Fibroblast of peridontal ligament (primary cell): Measurements from ENCODE around the gene GPC6.

Experiments
- DNase-seq: peaks from one replicate; pipeline ENCODE4 v3.0.0-alpha.2; 2010; ENCODE audit errors: extremely low read depth

Gene GPC6

DNA sequence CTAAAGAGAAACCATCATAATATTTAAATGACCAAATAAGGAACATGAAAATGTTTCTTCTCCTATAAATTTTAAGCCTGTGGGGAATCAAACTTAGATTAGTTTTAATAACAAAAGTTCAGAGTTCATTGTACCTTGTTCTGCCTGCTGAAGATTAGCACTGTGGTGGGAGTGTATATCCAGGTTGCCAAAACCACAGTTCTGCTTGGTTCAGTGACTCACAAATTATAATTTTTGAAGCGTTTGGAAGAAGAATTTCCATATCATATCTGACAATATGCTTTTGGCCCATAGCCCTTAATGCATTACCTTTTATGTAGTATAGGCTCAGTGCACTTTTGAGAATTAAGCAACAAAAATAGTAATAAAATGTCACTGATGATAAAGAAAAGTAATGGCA lies 545.2 kb downstream of the GPC6 start:
- peak; percentile 13 for DNase-seq

DNA sequence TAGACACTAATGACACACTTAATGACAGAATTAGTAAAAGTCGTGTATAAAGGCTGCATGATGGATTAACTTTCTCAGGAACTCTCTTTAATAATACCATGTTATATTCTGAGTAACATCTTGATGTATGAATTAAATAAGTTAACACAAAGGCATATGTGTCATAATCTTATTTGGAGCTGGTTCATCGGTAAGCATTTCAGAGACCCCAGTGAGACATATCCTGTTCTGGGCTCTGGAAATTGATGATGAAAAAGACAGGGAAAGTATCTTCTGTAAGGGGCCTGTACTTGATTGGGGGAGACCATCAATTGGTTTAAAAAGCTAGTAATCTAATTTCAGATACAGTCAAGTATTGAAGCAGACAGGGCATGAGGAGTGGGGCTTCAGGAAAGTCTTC lies 547.9 kb downstream of the GPC6 start:
- no peak for DNase-seq

DNA sequence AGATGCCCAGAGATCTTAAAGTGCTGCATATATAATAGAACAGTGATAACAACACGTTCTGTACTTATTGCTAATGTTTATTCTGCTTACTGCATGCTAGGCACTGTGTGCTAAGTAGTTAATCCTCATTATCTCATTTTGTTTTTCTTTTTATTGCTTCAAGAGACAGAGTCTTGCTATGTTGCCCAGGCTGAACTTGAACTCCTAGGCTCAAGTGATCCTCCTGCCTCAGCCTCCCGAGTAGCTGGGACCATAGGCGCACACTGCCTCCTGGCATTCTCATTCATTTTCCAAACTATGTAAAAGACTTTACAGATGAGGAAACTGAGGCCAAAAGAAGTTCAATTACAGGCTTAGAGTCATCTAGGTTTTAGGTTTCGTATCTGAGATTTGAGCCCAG lies 548.4 kb downstream of the GPC6 start:
- DNase-seq, result no peak

DNA sequence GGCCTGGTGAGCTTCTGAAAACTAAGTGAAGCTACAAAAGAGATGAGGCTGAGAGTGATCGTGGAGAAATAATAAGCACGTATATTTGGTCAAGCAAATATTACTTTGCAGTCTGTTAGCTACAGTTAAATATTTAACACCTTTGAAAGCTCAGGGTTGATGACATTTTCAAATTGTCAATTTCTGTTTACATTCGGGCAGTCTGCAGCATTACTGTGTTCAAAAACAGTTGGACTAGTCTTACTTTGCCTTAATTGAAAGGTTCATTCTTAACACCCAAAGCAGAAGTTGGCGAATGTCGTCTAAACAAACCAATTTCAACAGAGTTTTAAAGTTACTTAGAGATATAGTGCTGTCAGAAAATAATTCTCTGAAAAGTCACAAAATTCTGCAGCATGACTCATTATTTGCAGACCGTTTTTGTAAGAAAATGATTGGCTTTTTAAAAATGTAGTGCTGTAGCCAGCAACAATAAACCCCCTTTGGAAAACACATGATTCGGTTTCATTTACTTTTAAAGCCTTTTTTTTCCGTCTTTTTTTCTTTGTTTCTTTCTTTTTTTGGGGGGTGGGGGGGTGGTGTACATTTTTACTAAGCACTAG lies 549.0 kb downstream of the GPC6 start:
- DNase-seq, result peak; percentile 86

DNA sequence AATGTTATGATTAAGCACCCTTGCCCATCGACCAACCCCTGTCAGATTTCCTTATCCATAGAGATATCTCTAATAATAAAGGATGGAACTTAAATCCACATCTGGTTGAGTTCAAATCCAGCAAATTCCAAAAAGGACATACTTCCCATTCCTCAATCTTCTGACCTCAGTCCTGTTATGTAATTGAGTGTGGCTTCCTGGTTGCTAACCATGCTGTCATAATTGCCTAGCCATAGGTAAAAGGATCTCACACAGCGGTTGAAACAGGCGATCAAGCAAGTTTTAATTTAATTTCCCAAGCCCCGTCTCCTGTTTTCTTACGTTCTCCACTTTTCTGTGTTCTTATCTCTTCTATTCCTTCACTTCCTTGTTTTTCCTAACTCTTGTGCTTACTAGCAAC lies 550.3 kb downstream of the GPC6 start:
- peak; percentile 75 for DNase-seq

DNA sequence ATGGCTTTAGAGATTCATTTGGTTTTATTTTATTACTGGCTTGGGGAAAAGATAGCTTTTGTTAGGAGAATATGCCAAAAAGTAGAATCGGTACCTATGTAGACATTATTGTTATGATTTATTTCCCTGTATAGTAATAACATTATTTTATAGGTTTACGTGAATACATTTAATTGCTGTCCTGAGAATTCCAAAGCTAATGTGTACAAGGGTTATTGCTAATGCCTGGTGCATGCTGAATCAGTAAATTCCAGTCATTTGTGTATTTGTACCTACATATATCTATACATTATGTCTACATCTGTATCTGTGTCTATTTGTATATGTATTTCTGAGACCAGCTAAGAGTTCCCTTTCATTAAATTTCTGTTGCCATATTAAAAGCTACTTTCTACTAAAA lies 550.9 kb downstream of the GPC6 start:
- no peak for DNase-seq

DNA sequence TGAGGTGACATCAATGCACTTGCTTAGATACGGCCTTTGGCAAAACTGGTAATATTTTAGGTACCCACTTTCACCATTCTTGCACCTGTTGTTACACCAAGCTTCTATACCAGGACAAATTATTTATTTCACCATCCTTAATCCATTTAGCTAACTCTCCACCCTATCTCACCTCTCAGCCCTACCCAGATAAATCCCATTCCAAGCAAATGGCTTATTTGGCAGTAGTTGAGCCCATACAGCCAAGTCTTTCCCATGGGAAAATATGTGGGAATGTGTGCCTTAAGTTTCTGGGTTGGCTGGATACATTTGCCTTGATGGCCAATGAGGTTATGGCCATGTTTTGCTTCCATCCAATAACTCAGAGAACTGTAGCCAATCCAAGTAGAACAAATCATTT lies 551.9 kb downstream of the GPC6 start:
- no peak for DNase-seq

DNA sequence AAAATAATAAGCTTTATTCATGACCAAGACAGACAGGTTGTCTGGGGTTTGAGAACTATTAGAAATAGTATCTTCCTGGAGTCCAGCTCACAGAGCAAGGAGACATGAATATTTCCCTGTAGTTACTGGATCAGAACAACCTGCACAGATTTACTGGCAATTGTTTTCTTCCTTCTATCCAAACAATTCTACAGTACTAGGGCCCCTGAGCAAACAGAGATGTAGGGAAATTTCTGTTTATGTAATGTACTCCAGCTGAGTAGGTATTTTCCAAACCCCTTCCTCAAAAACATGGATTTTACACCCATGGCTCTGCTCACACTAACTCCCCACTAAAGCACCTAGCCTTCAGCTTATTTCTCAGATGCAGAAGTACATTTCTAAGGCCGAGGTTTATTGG lies 557.6 kb downstream of the GPC6 start:
- no peak for DNase-seq

DNA sequence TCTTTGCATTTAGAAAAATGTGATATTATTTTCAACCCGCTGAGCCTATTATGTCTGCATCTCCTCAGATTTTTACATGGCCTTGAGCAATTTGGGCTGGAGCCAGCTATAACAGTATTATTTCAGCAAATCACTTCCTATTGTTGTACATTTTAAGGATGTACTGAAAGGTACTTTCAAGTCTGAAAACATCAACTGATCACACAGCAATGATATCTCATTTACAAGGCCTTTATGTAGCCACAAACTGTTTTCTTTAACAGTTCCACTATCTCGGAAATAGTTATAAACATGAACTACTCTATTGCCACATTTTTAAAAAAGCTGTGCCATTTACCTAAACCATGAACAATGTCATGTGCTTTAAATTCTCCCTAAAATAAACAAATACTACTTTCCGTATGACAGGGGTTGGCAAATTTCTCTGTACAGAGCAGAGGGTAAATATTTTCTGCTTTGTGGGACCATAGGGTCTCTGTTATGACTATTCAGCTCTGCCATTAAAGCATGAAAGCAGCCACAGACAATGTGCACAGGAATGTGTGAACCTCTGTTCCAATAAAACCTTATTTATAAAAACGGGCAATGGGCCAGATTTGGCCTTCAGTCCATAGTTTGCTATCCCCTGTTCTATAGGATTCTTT lies 560.4 kb downstream of the GPC6 start:
- no peak for DNase-seq

DNA sequence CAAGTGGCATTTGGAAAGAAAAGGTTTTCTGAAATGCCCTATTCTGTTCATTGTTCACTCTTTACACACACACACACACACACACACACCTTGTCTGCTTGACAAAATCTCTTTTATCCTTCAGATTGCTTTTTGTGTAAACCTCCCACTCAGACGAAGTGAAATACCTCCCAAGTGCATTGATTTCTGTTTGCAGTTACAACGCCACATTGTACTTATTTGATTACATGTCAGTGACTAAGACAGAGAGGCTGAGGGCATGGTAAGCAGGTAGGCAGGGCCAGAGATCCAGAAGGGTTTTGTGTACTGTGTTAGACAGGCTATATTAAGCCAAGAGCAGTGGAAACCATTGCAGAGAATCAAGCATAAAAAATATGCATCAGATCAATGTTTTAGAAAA lies 561.8 kb downstream of the GPC6 start:
- no peak for DNase-seq

DNA sequence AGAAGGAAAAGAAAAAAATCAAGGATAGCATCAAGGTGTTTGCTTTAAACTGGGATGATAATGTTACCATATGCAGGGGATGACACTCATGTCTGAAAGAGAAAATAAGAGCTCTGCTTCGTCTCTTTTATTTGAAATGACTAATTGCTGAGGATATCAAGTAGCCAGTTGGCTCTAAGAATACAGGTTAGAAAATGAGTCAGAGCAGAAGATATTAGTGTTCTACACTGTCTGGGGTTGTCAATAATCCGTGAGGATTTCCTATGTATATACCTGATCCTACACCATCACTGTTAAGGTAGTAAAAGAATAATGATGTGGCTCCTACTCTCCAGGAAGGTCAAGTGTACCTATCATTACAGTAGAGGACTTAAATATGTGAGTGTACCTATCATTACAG lies 562.5 kb downstream of the GPC6 start:
- no peak for DNase-seq

DNA sequence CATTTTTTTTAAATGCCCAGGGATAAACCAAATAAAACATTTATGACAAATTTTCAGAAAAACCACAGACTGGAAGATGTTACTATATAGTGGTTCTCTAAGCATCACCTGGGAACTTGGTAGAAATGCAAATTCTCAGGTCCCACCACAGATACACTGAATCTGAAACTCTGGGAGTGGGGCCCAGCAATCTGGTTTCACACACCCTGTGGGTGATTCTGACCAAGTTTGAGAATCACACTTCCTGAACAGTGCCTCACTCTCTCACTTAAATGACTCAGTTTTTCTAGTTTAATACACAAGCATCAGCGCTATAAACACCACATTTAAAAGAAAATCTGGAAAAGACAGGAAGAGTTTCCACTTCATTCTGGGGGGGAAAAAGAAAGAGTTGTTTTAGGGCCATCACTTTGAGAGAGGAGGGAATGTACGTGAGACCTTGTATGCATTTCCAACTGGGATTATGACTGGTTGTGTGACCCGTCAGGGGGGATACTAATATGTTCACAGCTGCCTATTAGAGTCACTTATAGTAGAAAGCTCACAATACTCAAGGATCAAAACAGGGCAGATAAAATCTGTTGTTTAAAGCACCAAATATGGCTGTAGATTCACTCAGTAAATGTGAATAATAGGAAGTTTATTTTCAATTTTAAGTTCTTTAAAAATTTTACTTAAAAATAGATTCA lies 567.7 kb downstream of the GPC6 start:
- no peak for DNase-seq

DNA sequence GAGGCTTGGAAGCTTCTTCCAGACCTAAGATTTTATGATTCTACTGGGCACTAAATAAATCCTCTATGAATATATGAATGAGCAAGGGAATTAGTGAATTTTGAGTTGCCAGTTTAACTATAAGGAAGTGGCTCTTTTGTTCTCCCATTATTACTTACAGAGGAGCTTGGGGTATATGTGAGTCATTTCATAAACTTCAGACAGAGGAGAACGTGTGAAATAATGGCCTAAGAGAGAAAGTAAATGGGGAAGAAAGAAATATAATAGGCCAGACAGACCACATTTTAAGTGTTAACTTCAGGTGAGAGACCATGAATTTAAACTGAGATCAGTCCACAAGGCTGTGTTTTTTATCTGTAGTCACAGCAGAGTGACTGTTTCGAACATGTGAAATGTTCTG lies 570.9 kb downstream of the GPC6 start:
- no peak for DNase-seq

DNA sequence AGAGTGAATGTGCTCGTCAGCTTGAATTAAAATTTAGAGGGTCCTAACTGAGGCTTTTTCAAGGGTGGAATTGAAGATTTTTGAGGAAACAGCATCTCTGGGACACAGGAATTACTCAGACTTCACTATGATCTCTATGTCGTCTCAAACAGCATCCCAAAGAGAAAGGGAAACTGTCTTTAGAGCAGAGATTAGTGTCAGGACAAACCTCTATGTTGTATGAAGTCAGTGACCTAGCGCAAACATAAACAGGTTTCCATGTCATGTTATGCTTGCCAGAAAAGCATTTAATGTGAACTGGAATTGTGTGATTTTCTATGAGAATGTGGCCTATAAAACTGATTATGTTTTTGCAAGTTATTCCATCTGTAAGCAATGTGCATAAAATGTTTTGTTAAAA lies 573.7 kb downstream of the GPC6 start:
- peak; percentile 20 for DNase-seq

DNA sequence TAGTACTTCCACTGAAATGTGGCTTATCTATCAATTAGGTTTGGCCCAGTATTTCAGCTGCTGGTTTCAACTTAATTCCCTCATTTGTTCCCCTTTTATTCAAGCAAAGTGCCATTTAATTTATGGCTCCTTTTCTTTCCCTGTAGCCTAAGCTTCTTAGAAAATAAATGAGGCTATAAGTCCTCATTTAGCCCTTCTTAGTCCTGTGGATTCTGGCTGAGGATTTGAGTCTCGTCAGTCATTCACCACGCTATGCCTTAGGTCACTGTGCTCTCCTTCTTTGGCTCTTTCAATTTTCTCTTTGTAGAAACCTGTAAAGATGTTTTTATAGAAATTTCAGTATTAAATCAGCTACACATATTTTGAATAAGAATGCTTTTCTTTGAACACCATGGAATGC lies 579.1 kb downstream of the GPC6 start:
- no peak for DNase-seq

DNA sequence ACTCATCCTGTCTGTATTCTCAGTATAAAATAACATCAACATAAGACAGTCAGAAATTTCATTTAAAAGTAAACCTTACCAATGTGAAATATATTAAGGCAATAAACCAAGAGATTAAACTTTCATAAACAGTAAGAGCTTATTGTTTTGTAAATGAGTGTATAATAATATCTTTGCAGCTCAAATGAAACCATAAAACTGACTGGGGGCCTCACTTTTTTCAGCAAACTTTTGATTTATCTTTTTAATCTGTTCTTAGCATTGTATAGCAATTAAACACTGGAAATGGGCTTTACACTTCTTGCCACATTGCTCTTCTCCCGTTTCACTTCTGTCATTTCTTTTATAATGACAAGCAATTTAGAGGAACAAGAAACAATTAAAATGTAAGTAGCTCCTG lies 580.3 kb downstream of the GPC6 start:
- DNase-seq, result no peak

DNA sequence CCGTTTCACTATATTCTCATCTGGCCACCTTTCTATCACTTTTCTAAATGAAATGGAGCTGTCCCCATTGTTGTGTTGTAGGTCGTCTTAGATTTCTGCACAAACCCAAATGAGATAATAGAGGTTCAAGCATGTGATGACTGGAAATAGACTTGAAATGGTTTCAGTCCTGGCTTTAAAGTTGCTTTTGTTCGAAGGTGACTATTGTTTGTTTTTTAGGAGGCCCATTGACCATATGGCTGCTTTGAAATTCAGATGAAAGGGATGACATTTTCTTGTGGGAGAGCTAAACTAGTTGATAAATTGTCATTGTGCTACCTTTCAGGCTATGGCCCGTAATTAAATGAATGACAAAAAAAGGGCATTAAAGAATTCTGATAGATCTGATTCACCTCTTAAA lies 583.7 kb downstream of the GPC6 start:
- no peak for DNase-seq

DNA sequence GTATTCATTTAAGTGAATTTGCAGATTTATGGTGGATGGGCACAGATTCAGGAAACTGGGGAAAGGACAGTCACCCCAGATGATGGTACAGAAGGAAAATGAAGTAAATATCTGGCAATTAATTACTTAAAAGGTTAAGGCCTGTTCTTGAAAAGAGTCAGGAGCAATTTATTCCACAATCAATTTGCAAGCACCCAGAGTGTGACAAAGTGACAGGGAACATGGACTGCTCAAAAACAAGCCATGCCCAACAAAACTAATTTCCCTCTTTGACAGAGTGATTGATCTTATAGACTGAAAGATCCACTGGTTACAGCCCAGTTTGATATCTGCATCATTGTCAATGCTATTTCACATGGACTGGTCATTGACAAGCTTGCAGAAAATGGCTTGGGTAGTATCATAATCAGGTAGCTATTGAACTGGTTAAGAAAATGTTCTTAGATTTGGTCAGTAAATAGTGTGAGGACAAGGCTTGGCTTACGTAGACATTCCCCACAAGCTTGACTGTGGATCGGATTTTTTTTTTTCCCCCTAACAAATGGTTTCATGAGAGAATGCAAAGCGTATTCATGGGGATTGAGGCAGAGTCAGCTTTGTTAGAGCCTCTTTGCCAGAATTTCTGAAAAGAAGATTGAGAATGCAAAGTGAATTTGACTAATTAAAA lies 584.6 kb downstream of the GPC6 start:
- DNase-seq, result no peak

DNA sequence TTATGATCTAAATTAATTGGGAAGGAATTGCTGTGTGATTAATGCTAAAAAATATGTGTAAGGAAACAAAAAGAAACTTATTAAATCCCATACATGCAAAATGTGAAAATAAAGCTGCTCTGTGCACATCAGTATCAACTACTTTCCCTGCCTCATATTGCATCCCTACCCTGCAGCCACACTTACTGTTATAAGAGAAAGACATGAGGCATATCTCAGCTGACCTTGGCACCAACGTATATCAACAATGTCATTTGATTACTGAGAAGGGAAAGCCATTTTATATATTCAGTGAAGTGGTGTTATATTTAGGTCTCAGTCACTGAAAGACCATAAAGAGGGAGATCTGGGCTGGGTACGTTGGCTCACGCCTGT lies 585.1 kb downstream of the GPC6 start:
- DNase-seq, result no peak

DNA sequence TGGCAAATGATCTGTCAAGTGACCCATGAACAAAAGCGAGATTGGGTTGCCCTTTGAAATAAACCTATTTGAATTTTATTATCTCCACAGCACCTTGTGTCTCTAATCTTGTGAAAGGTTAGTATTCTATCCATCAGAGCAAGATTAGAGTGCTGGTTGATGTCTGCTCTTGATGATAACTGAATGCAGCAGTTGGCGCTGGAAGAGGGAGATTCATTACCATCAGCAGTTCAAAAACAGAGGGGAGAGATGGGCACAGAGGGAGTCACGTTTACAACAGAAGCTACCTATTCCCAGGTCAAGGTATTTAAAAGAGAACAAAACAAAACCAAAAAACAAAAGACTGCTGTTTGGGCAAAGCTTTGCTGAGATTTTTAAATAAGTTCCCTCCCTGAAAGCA lies 588.1 kb downstream of the GPC6 start:
- DNase-seq, result no peak

DNA sequence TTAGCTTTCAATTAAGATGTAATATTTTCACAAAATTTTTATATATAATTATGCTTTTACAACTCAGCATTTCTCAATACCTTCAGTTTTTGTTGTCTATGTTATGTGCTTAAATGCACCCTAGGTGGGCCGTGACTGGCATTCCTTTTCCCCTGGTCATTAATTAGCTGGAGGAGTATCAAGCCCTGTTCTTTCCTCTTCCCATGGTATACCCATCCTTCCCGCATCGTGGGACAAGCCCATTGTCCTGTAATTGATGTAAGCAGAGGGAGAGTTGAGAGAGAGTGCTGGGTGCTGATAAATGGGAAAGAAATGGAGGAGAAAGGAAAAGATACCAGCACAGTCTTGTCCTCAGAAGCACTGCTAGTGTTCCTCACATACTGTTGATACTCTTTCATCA lies 591.7 kb downstream of the GPC6 start:
- no peak for DNase-seq

DNA sequence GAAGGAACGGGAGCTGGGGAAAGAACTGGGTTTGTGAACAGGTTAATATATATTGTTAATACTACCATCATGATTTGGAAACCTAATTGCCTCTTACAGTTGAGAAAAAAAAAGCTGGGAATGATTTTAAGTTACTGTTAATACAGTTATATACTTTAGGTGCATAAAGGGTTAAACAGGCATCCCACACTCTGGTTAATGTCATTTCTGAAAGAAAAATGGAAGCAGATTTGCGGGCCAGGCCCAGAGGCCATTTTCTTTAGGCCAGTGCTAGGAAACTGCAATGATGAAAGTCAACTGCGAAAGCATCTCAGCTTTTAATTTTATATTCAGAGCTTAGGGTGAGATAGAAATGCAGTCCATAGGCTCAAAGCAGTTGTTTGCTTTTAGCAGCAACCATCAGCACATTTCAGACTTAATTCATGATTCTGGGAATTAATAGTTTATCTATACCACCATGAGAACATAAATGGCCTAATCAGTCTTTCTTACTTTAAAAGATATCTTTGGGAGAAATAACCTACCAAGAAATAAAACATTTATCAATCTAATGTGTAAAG lies 592.8 kb downstream of the GPC6 start:
- no peak for DNase-seq

DNA sequence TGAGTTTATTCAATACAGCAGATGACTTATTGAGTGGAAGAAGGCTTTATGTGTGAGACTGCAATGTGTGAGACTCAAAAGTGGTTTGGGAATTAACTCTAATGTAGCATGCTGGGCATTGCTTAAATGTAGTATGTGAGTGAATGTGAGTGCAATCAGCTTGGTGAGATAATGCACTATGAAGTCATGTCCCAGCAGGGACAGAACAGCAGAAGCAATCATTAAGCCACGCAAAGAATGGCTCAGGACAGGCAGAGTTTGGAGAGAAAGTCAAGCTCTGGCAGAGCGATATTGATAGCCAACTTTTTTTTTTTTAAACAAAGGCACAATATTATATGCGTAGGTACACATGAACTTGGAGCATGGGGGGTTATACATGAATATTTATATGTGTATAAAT lies 597.7 kb downstream of the GPC6 start:
- DNase-seq, result no peak
